Uterus (tissue), 4 donors: Measurements from ENCODE around the gene FOXQ1. TPM values are rescaled to one million over a fixed set of nuclear protein-coding genes. Genes with fewer than 3 reads are reported as not detected.

Experiments
- DNase-seq, 2 donors: peaks; one replicate each; pipeline ENCODE4 v3.0.0-alpha.2; 2019 to 2020
- H3K27ac ChIP-seq, 2 donors: fragments of 200-600 bp; sonication (generic); 1 replicate in 1 of 2; 2 replicates in 1 of 2; pipeline ENCODE4 v1.5.1; 2016 to 2018
- H3K27me3 ChIP-seq, 2 donors: fragments of 200-600 bp; sonication (generic); one replicate each; pipeline ENCODE4 v1.5.1; 2018 to 2019; ENCODE audit warnings: control low read depth in 1 of 2
- H3K36me3 ChIP-seq, 2 donors: fragments of 200-600 bp; sonication (generic); one replicate each; pipeline ENCODE4 v1.5.1; 2019; ENCODE audit warnings: control low read depth in 1 of 2
- H3K4me1 ChIP-seq, 2 donors: fragments of 200-600 bp; sonication (generic); one replicate each; pipeline ENCODE4 v1.5.1; 2018 to 2019; ENCODE audit warnings: control low read depth in 1 of 2
- H3K4me3 ChIP-seq, 2 donors: fragments of 200-600 bp; sonication (generic); 1 replicate in 1 of 2; 2 replicates in 1 of 2; pipeline ENCODE4 v1.5.1; 2018 to 2019; ENCODE audit warnings: mild to moderate bottlenecking in 1 of 2
- H3K9me3 ChIP-seq, 2 donors: fragments of 200-600 bp; sonication (generic); one replicate each; pipeline ENCODE4 v1.5.1; 2019; ENCODE audit warnings: control low read depth in 1 of 2
- POLR2A ChIP-seq, 2 donors: fragments of 450-650 bp; IDR thresholded peaks; one replicate each; pipeline ENCODE4 v1.6.1; 2016; ENCODE audit warnings: antibody characterized with exemption in 2 of 2, mild to moderate bottlenecking in 1 of 2, moderate library complexity in 1 of 2
- intact Hi-C: fragments of 100-400 bp; cut with DNase I; formaldehyde crosslinking; loops from one replicate; pipeline ENCODE4 v1.15.1; 2023; ENCODE audit warnings: low total_unique reads
- total RNA-seq, 4 donors: library from RNA; depleted of rRNA in 3 of 4; stranded (reverse); fragments of >200 nt in 3 of 4; gene quantifications; one replicate each; pipeline versions ENCODE4 v1.1.0 to v1.2.4, GENCODE V29; 2014 to 2023
- TF ChIP-seq, protein P1 (sequence below), 4 experiments: fragments of 200-600 bp in 2 of 4; fragments of 450-650 bp in 2 of 4; sonication (generic) in 2 of 4; IDR thresholded peaks; one replicate each; pipeline ENCODE4 v1.5.1; 2016 to 2019; ENCODE audit warnings: antibody characterized with exemption in 4 of 4, mild to moderate bottlenecking in 2 of 4, moderate library complexity in 1 of 4
- donor health status: DM: yes; HTN: yes; CAD: no.

FOXQ1 gene
- total RNA-seq, 4 donors from 2014 or later: 0.18 to 0.48 TPM; not detected in 2

DNA sequence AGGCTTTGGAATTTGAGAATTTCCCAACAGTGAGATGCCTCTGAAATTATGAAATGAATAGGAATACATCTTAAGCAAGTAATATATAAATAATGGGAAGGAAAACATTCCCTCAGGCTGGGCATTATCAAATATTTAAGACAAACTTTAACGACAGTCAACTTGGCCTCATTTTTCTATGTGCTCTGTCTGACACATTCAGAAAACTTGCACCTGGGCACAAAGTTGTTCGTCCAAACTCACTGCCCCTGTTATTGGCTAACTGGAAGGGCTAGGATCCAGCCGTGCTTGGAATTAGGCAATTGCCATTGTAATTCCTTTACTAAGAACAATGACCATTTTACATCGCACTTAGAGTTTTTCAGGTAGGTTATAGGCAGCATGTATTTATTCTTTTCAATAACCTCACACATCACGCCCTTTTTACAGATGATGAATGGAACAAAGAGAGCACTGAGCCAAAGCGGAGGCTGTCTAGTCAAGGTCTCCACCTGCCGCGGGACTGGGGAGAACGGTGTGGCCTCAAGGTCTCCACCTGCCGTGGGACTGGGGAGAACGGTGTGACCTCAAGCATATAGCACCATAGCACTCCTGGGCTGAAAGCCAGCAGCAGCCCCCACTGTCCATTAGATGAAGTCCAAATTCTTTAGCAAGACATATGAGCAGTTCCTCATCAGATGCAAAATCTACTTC is 40.7 kb upstream of the FOXQ1 start:
- H3K27ac ChIP-seq: no peak overlapping the region
- TF ChIP-seq POLR2A (IDR thresholded peaks at IDR 0.05): no peak
- TF ChIP-seq, protein P1, sequence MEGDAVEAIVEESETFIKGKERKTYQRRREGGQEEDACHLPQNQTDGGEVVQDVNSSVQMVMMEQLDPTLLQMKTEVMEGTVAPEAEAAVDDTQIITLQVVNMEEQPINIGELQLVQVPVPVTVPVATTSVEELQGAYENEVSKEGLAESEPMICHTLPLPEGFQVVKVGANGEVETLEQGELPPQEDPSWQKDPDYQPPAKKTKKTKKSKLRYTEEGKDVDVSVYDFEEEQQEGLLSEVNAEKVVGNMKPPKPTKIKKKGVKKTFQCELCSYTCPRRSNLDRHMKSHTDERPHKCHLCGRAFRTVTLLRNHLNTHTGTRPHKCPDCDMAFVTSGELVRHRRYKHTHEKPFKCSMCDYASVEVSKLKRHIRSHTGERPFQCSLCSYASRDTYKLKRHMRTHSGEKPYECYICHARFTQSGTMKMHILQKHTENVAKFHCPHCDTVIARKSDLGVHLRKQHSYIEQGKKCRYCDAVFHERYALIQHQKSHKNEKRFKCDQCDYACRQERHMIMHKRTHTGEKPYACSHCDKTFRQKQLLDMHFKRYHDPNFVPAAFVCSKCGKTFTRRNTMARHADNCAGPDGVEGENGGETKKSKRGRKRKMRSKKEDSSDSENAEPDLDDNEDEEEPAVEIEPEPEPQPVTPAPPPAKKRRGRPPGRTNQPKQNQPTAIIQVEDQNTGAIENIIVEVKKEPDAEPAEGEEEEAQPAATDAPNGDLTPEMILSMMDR (IDR thresholded peaks at IDR 0.05): no peak
- no peak overlapping the region for H3K4me3 ChIP-seq
- no peak for DNase-seq
- no peaks in the 10 kb centered on the region for H3K4me1 ChIP-seq
- H3K27me3 ChIP-seq: no peaks in the 10 kb centered on the region
- no peaks in the 10 kb centered on the region for H3K36me3 ChIP-seq
- no peaks in the 10 kb centered on the region for H3K9me3 ChIP-seq
- intact Hi-C loops: no loop called here

GRCh38 chr6:1278061-1278720 is 33.7 kb upstream of the FOXQ1 start:
- Histone ChIP-seq H3K27ac (no peak overlapping the region), H3K36me3 (no peaks in the 10 kb centered on the region), H3K4me1 (no peaks in the 10 kb centered on the region), H3K4me3 (no peak overlapping the region), H3K9me3 (no peaks in the 10 kb centered on the region), H3K27me3 (no peaks in the 10 kb centered on the region)
- TF ChIP-seq POLR2A (IDR thresholded peaks at IDR 0.05): no peak
- TF ChIP-seq, protein P1 (IDR thresholded peaks at IDR 0.05): no peak
- intact Hi-C loops: no loop called here
- no peak for DNase-seq

GRCh38 chr6:1279065-1279464 is 32.8 kb upstream of the FOXQ1 start:
- TF ChIP-seq, protein P1 (IDR thresholded peaks at IDR 0.05): no peak
- no peak for TF ChIP-seq POLR2A (IDR thresholded peaks at IDR 0.05)
- intact Hi-C loops: no loop called here
- Histone ChIP-seq H3K27ac (no peak overlapping the region), H3K4me1 (no peaks in the 10 kb centered on the region), H3K9me3 (no peaks in the 10 kb centered on the region), H3K36me3 (no peaks in the 10 kb centered on the region), H3K4me3 (no peak overlapping the region), H3K27me3 (no peaks in the 10 kb centered on the region)
- DNase-seq: no peak

DNA sequence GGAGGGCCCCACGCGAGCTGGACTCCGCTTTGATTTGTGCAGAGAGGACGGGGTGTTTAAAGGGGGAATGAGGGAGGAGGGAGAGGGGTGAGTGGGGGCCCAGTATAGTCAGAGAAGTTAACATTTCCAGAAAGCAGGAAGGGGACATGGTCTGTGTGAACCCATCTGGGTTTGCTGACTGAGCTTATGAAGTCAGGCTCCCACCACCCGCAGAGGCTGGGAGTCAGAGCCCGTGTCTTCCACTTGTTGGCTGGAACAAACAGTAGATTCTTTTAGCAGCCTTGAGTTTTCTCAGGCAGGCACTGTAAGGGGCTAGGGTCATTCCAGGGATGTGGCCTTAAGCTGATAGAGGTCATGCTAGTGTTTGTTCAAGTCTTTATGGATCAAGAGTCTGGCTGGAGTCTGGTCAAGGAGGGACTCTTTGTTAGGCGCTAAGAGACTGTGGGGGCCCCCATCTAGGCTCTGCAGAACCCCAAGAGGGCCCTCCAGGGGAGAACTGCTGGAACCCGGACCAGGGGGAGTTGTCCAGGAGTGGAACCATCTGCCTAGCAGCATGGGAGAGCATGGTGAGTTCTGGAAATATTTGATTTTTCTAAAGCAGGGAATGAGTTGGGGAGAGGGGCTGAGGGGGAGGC is 31.1 kb upstream of the FOXQ1 start:
- Histone ChIP-seq H3K4me1 (no peaks in the 10 kb centered on the region), H3K36me3 (no peaks in the 10 kb centered on the region), H3K27ac (no peak overlapping the region), H3K4me3 (no peak overlapping the region), H3K9me3 (no peaks in the 10 kb centered on the region), H3K27me3 (no peaks in the 10 kb centered on the region)
- TF ChIP-seq POLR2A (IDR thresholded peaks at IDR 0.05): no peak
- TF ChIP-seq, protein P1 (IDR thresholded peaks at IDR 0.05): no peak
- no peak for DNase-seq
- intact Hi-C loops: no loop called here

DNA sequence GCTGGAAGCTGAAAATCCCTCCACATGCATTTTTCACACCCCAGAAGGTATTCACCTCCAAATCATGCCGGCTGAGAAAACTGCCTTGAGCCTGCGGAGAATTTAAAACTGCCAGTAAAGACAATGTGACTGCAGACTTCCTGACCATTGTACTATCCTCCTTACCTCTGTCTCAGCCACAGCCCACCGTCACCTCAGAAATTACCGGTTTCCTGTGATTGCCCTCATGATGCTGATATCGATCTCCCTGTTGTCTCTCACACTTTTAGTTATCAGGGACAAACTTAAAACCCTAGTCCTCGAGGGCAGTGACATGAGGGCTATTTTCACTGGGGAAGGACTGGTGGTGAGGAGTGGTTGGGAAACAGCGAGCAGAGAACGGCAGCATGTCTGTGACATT is 30.2 kb upstream of the FOXQ1 start:
- Histone ChIP-seq H3K27ac (no peak overlapping the region), H3K9me3 (no peaks in the 10 kb centered on the region), H3K4me3 (no peak overlapping the region), H3K36me3 (no peaks in the 10 kb centered on the region), H3K4me1 (no peaks in the 10 kb centered on the region), H3K27me3 (no peaks in the 10 kb centered on the region)
- intact Hi-C loops: no loop called here
- no peak for DNase-seq
- TF ChIP-seq POLR2A (IDR thresholded peaks at IDR 0.05): no peak
- TF ChIP-seq, protein P1 (IDR thresholded peaks at IDR 0.05): no peak
